ENCODE results near the gene ARHGAP11A.
"Not testable (repeated sequence)": the region's sequence is repeated elsewhere in the genome, so short reads cannot be mapped to it uniquely, and the experiment has no call there.

Gene ARHGAP11A, protein sequence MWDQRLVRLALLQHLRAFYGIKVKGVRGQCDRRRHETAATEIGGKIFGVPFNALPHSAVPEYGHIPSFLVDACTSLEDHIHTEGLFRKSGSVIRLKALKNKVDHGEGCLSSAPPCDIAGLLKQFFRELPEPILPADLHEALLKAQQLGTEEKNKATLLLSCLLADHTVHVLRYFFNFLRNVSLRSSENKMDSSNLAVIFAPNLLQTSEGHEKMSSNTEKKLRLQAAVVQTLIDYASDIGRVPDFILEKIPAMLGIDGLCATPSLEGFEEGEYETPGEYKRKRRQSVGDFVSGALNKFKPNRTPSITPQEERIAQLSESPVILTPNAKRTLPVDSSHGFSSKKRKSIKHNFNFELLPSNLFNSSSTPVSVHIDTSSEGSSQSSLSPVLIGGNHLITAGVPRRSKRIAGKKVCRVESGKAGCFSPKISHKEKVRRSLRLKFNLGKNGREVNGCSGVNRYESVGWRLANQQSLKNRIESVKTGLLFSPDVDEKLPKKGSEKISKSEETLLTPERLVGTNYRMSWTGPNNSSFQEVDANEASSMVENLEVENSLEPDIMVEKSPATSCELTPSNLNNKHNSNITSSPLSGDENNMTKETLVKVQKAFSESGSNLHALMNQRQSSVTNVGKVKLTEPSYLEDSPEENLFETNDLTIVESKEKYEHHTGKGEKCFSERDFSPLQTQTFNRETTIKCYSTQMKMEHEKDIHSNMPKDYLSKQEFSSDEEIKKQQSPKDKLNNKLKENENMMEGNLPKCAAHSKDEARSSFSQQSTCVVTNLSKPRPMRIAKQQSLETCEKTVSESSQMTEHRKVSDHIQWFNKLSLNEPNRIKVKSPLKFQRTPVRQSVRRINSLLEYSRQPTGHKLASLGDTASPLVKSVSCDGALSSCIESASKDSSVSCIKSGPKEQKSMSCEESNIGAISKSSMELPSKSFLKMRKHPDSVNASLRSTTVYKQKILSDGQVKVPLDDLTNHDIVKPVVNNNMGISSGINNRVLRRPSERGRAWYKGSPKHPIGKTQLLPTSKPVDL

GRCh38 chr15:32615051-32615870 is at the start of gene ARHGAP11A:
Gene ARHGAP11A (plus strand): TSS chr15:32615504. CDS start chr15:32616212, 708 bp downstream.
- DNase-seq: peak; percentile 91

- not testable (repeated sequence) for DNase-seq
These were observed 46.3 kb upstream of the ARHGAP11A start for GRCh38 chr15:32568988-32569387.

DNA sequence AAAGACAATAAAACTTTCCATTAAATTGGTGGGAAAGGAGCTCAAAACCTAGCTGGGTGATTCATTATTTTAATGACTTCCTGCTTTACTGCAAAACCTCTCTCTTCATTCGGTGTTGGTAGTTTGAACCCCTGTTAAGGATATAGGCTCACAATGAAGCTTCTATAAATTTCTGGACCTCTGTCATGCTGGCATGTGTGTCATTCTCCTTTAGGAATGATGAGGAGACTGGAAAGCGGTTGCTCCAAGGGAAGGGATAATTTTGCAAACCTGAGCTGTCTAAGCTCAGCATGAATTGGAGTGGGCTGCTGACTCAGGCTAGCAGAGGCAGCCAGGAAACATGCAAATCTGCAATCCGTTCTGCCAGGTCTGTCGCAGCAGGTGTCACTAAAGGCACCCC is 36.8 kb upstream of the ARHGAP11A start:
- DNase-seq: peak in 1 of 2 experiments; percentile 17

DNA sequence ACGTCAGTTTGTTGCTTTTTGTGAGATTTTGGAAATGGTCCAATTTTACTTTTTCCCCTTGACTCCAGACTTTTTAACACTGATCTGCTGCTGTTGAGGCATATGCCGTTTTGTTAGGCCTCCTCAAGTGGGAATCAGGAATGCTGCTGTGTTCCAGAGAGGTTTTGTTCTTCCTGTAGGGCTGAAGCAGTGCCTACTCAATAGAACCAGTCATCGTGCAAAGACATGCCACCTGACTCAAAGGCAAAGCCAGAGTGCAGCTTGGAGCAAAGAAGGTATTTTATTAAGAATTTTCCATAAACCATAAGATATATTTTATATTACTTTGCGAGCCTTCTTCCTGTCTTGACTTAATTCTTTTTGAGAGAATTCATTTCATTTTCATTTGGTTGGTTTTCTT is 29.5 kb upstream of the ARHGAP11A start:
- not testable (repeated sequence) for DNase-seq

- DNase-seq: not testable (repeated sequence)
These were observed 22.2 kb upstream of the ARHGAP11A start, which contains the start of gene GOLGA8N for GRCh38 chr15:32593151-32593550. Gene GOLGA8N (plus strand): TSS chr15:32593456.

DNA sequence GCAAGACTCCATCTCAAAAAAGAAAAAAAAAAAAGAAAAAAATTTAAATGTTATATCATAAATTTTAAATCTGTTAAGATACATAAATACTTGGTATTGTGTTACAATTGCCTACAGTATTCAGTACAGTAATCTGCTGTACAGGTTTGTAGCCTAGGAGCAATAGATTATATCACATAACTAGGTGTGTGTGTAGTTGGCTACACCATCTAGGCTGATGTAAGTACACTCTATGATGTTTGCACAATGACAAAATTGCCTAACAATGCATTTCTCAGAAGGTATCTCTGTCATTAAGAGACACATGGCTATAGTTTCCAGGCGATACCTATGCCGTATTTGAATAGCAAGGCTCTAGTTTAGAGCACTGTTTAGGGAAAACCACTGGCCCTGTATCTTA is 5.8 kb upstream of the ARHGAP11A start:
- DNase-seq: not testable (repeated sequence)

GRCh38 chr15:32610719-32611118 is 4.6 kb upstream of the ARHGAP11A start:
- not testable (repeated sequence) for DNase-seq

DNA sequence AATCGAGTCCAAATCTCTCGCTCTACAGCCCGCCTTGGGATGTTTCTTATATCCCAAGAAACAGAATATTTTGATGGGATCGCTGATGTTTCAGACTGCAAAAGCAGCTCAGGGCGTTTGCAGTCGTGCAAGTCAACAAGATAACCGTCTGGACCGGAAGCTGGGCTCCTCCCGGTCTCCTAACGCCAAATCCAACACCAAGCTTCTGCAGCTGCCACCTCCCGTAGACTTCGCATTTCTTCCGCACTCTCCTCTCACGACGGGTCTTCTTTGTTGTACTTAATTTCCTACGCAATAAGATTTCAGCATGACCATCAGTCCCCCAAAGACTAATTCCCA is 623 bp upstream of the ARHGAP11A start:
- DNase-seq: not testable (repeated sequence)

DNA sequence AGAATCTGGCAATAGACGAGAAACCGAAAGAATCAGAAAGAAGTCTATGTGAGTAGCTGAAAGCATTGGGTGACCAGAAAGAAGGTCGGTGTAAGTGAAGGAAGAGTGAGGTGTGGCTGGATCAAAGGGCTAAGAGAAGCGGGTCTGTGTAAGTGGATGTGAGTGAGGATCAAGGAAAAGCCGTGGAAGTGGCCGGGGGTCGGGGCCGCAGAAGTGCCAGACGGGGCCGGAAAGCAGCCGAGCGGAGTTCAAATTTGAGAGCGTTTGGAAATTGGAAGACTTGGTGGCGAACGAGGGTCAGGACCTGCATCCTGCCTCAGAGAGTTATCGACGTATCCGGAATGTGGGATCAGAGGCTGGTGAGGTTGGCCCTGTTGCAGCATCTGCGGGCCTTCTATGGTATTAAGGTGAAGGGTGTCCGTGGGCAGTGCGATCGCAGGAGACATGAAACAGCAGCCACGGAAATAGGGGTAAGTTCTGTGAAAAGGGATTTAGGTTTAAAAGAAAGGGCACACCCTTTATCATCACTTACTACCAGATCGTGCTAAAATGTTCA is 645 bp downstream of the ARHGAP11A start:
- DNase-seq: peak in 1 of 2 experiments; percentile 40

DNA sequence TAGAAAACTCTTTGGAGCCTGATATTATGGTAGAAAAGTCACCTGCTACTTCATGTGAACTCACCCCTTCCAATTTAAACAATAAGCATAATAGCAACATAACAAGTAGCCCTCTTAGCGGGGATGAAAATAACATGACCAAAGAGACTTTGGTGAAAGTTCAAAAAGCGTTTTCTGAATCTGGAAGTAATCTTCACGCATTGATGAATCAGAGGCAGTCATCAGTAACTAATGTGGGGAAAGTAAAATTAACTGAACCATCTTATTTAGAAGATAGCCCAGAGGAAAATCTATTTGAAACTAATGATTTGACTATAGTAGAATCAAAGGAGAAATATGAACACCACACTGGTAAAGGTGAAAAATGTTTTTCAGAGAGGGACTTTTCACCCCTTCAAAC is 21.1 kb downstream of the ARHGAP11A start:
- no peak for DNase-seq

- DNase-seq: no peak
These were observed 21.7 kb downstream of the ARHGAP11A start for GRCh38 chr15:32636908-32637567.

DNA sequence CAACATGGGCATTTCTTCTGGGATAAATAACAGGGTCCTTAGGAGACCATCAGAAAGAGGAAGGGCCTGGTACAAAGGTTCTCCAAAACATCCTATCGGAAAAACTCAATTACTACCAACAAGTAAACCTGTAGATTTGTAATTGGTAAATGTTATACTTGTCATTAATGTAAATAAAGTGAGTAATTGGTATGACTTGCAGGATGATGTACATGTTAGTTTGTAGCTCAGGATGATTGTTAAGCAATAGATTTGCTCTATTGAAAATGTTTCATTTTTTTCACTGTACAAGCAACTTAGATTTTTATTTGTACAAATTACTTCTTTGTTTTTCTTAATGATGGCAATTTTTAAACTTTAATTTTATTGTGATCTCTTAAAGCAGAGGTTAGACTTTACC is 22.4 kb downstream of the ARHGAP11A start:
- no peak for DNase-seq

GRCh38 chr15:32641517-32642059 is 26.3 kb downstream of the ARHGAP11A start, which contains the start of gene SCG5:
Gene SCG5 (plus strand): TSS chr15:32641710. CDS start chr15:32643593, 1,883 bp downstream.
- no peak for DNase-seq

- DNase-seq: no peak
These were observed 27.5 kb downstream of the ARHGAP11A start for GRCh38 chr15:32642667-32643435.

- no peak for DNase-seq
These were observed 28.7 kb downstream of the ARHGAP11A start for GRCh38 chr15:32643907-32644445.

DNA sequence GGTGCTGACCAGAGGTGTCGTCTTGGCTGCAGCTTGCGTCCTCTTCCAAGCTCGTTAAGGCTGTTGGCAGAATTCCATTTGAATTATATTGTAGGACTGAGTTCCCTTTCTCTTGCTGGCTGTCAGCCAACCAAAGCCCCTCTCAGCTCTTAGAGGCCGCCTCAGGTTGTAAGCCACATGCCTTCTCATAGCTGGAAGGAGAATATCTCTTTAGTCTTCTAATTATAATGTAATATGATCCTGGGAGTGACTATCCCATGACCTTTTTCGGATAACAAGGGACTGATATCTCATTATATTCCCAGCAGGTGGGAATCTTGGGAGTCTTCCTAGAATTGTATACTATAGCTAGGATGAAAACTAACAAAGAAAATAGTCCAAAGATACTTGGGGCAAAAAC is 31.0 kb downstream of the ARHGAP11A start:
- no peak for DNase-seq

DNA sequence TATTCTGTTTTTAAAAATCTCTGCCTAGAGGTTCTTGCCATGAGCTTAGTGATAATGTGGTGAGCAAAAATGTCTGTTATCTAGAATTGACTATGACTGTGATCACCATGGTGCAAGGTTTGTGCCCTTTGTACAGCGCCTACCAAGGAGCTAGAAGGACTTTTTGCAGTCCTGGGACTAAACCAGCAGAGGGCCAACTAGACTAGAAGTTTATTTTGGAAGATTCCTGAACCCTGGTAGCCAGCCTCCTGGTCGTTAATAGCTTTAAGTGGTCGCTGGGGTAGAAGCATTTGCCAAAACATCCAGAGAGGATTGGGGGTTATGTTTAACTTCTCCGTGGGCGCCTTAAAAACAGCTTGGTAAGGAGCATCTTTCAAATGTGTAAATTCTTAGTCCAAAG is 34.0 kb downstream of the ARHGAP11A start:
- no peak for DNase-seq

GRCh38 chr15:32651229-32651837 is 36.0 kb downstream of the ARHGAP11A start:
- DNase-seq: peak; percentile 60 to 64

DNA sequence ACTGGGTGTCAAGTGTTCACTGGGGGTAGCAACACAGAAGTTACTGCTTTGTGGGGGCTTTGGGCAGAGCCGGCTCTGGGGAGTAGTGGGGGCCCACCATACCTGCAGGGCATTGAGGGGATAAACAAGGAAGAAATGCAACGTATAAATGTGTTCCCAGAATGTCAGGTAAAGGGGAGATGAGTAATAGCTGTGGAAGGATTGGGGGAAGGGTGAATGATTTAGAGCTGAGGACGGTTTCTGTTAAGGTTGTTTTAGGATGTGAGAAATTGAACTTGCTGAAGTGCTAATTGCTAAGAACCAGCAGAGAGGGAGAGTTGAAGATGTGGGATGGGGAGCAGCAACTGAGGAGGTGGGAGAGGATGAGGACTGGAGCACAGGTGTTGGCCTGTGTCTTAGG is 36.9 kb downstream of the ARHGAP11A start:
- no peak for DNase-seq

GRCh38 chr15:32656091-32656490 is 40.8 kb downstream of the ARHGAP11A start:
- DNase-seq: no peak
